ENCODE data around the gene PRSS33.

Gene PRSS33

GRCh38 chr16:2824626-2825025 is 37.3 kb upstream of the PRSS33 start:
- Histone ChIP-seq H2BK15ac (replicated peaks; ENCODE audit: low read depth) (no peak overlapping the region), H3K18ac (ENCODE audit: low read length) (no peak overlapping the region), H4K8ac (ENCODE audit: low read depth, low read length) (no peak overlapping the region), H3K36me3 (ENCODE audit: control insufficient read depth, insufficient read depth, low read length) (no peaks in the 10 kb centered on the region), H3K23ac (ENCODE audit: low read length) (no peak overlapping the region), H3K4me3 (ENCODE audit: low read length) (no peak overlapping the region), H3K9ac (ENCODE audit: low read length) (no peak overlapping the region), H3K27me3 (ENCODE audit: insufficient read depth, low read length, poor library complexity) (no peaks in the 10 kb centered on the region), H2AK5ac (ENCODE audit: low read length) (no peak overlapping the region), H2BK5ac (ENCODE audit: low read length) (no peak overlapping the region), H4K5ac (ENCODE audit: low read length) (no peak overlapping the region), H3K4me1 (ENCODE audit: control insufficient read depth, low read depth, low read length) (no peaks in the 10 kb centered on the region), H3K27ac (ENCODE audit: low read depth, low read length) (no peak overlapping the region), H3K4me2 (ENCODE audit: low read length) (no peak overlapping the region), H3K56ac (ENCODE audit: low read length) (no peak overlapping the region), H2BK120ac (ENCODE audit: low read depth, low read length) (no peak overlapping the region), H3K79me1 (ENCODE audit: low read length) (no peaks in the 10 kb centered on the region), H3K79me2 (ENCODE audit: control insufficient read depth, insufficient read depth, low read length) (no peaks in the 10 kb centered on the region), H3K4ac (ENCODE audit: low read depth, low read length) (no peak overlapping the region)
- no CpG with 5 or more reads among the region's 10 CpGs for WGBS (ENCODE audit: extremely low coverage, insufficient coverage, low lambda C conversion rate)
- no peak for DNase-seq

GRCh38 chr16:2822496-2822895 is 35.1 kb upstream of the PRSS33 start:
- Histone ChIP-seq H3K27ac (ENCODE audit: low read depth, low read length) (no peak overlapping the region), H2BK15ac (replicated peaks; ENCODE audit: low read depth) (no peak overlapping the region), H4K8ac (ENCODE audit: low read depth, low read length) (no peak overlapping the region), H3K4me1 (ENCODE audit: control insufficient read depth, low read depth, low read length) (no peaks in the 10 kb centered on the region), H3K36me3 (ENCODE audit: control insufficient read depth, insufficient read depth, low read length) (no peaks in the 10 kb centered on the region), H2BK120ac (ENCODE audit: low read depth, low read length) (no peak overlapping the region), H3K4me3 (ENCODE audit: low read length) (no peak overlapping the region), H3K9ac (ENCODE audit: low read length) (no peak overlapping the region), H2BK5ac (ENCODE audit: low read length) (no peak overlapping the region), H3K56ac (ENCODE audit: low read length) (no peak overlapping the region), H3K79me1 (ENCODE audit: low read length) (no peaks in the 10 kb centered on the region), H4K5ac (ENCODE audit: low read length) (no peak overlapping the region), H3K4me2 (ENCODE audit: low read length) (no peak overlapping the region), H3K27me3 (ENCODE audit: insufficient read depth, low read length, poor library complexity) (no peaks in the 10 kb centered on the region), H2AK5ac (ENCODE audit: low read length) (no peak overlapping the region), H3K18ac (ENCODE audit: low read length) (no peak overlapping the region), H3K4ac (ENCODE audit: low read depth, low read length) (no peak overlapping the region), H3K79me2 (ENCODE audit: control insufficient read depth, insufficient read depth, low read length) (no peaks in the 10 kb centered on the region), H3K23ac (ENCODE audit: low read length) (no peak overlapping the region)
- WGBS (ENCODE audit: extremely low coverage, insufficient coverage, low lambda C conversion rate): no CpG with 5 or more reads among the region's 4 CpGs
- no peak for DNase-seq

DNA sequence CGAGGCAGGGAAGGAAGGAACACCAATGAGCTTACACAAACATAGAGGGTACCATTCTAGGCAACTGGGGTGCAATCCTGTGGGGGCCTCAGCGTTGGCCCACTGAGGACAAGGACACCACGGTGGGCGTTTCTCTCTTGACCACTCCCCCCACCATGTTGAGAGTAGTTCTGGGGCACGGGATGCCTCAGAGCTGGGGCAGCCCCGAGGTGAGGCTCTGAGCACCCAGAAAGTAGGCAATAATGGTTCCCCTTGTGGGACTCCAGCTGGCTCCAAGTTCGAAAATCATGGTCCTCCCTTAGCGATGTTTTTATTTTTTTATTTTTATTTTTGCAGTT is 34.8 kb upstream of the PRSS33 start:
- H3K56ac ChIP-seq (ENCODE audit: low read length): no peak overlapping the region
- H3K27me3 ChIP-seq (ENCODE audit: insufficient read depth, low read length, poor library complexity): no peaks in the 10 kb centered on the region
- H3K79me1 ChIP-seq (ENCODE audit: low read length): no peaks in the 10 kb centered on the region
- H3K9ac ChIP-seq (ENCODE audit: low read length): no peak overlapping the region
- H4K8ac ChIP-seq (ENCODE audit: low read depth, low read length): no peak overlapping the region
- no peak overlapping the region for H2AK5ac ChIP-seq (ENCODE audit: low read length)
- no peak overlapping the region for H4K5ac ChIP-seq (ENCODE audit: low read length)
- H3K4me1 ChIP-seq (ENCODE audit: control insufficient read depth, low read depth, low read length): no peaks in the 10 kb centered on the region
- no peak overlapping the region for H3K4me3 ChIP-seq (ENCODE audit: low read length)
- no peak for DNase-seq
- no peak overlapping the region for H3K4me2 ChIP-seq (ENCODE audit: low read length)
- no peak overlapping the region for H3K23ac ChIP-seq (ENCODE audit: low read length)
- no peak overlapping the region for H3K27ac ChIP-seq (ENCODE audit: low read depth, low read length)
- no peaks in the 10 kb centered on the region for H3K36me3 ChIP-seq (ENCODE audit: control insufficient read depth, insufficient read depth, low read length)
- H2BK5ac ChIP-seq (ENCODE audit: low read length): no peak overlapping the region
- H2BK15ac ChIP-seq (replicated peaks; ENCODE audit: low read depth): no peak overlapping the region
- H3K79me2 ChIP-seq (ENCODE audit: control insufficient read depth, insufficient read depth, low read length): no peaks in the 10 kb centered on the region
- no peak overlapping the region for H2BK120ac ChIP-seq (ENCODE audit: low read depth, low read length)
- WGBS (ENCODE audit: extremely low coverage, insufficient coverage, low lambda C conversion rate): no CpG with 5 or more reads among the region's 8 CpGs
- no peak overlapping the region for H3K4ac ChIP-seq (ENCODE audit: low read depth, low read length)
- H3K18ac ChIP-seq (ENCODE audit: low read length): no peak overlapping the region

DNA sequence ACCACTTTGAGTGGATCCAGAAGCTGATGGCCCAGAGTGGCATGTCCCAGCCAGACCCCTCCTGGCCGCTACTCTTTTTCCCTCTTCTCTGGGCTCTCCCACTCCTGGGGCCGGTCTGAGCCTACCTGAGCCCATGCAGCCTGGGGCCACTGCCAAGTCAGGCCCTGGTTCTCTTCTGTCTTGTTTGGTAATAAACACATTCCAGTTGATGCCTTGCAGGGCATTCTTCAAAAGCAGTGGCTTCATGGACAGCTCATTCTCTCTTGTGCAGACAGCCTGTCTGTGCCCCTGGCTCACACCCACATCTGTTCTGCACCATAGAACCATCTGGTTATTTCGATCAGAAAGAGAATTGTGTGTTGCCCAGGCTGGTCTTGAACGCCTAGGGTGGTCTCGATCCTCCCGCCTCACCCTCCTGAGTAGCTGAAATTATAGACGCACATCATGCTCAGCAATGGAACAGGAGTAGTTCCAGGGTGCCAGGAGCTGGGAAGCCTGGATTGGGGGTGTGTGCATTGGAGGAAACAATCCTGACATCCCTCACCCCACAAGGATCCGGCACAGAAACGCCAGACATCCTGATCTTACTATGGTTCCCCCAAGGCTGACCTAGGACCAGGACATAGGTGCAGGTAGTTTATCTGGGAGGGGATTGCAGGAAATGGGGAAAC is 34.3 kb upstream of the PRSS33 start:
- H3K36me3 ChIP-seq (ENCODE audit: control insufficient read depth, insufficient read depth, low read length): no peaks in the 10 kb centered on the region
- no peak overlapping the region for H2BK120ac ChIP-seq (ENCODE audit: low read depth, low read length)
- H3K27ac ChIP-seq (ENCODE audit: low read depth, low read length): no peak overlapping the region
- no peak overlapping the region for H4K5ac ChIP-seq (ENCODE audit: low read length)
- no peak overlapping the region for H3K4me3 ChIP-seq (ENCODE audit: low read length)
- no peaks in the 10 kb centered on the region for H3K4me1 ChIP-seq (ENCODE audit: control insufficient read depth, low read depth, low read length)
- no peak overlapping the region for H4K8ac ChIP-seq (ENCODE audit: low read depth, low read length)
- no peak for DNase-seq
- H3K79me1 ChIP-seq (ENCODE audit: low read length): no peaks in the 10 kb centered on the region
- H3K4ac ChIP-seq (ENCODE audit: low read depth, low read length): no peak overlapping the region
- H3K27me3 ChIP-seq (ENCODE audit: insufficient read depth, low read length, poor library complexity): no peaks in the 10 kb centered on the region
- no peak overlapping the region for H2BK15ac ChIP-seq (replicated peaks; ENCODE audit: low read depth)
- no peaks in the 10 kb centered on the region for H3K79me2 ChIP-seq (ENCODE audit: control insufficient read depth, insufficient read depth, low read length)
- no peak overlapping the region for H3K56ac ChIP-seq (ENCODE audit: low read length)
- H2AK5ac ChIP-seq (ENCODE audit: low read length): no peak overlapping the region
- no CpG with 5 or more reads among the region's 9 CpGs for WGBS (ENCODE audit: extremely low coverage, insufficient coverage, low lambda C conversion rate)
- H3K18ac ChIP-seq (ENCODE audit: low read length): no peak overlapping the region
- no peak overlapping the region for H3K23ac ChIP-seq (ENCODE audit: low read length)
- no peak overlapping the region for H2BK5ac ChIP-seq (ENCODE audit: low read length)
- H3K9ac ChIP-seq (ENCODE audit: low read length): no peak overlapping the region
- no peak overlapping the region for H3K4me2 ChIP-seq (ENCODE audit: low read length)

- no peaks in the 10 kb centered on the region for H3K27me3 ChIP-seq (ENCODE audit: insufficient read depth, low read length, poor library complexity)
- no peak overlapping the region for H3K9ac ChIP-seq (ENCODE audit: low read length)
- no peak overlapping the region for H2BK15ac ChIP-seq (replicated peaks; ENCODE audit: low read depth)
- H3K4me2 ChIP-seq (ENCODE audit: low read length): no peak overlapping the region
- H3K4me3 ChIP-seq (ENCODE audit: low read length): no peak overlapping the region
- no peak overlapping the region for H4K8ac ChIP-seq (ENCODE audit: low read depth, low read length)
- H3K79me2 ChIP-seq (ENCODE audit: control insufficient read depth, insufficient read depth, low read length): no peaks in the 10 kb centered on the region
- no peak overlapping the region for H2BK120ac ChIP-seq (ENCODE audit: low read depth, low read length)
- H4K5ac ChIP-seq (ENCODE audit: low read length): no peak overlapping the region
- H3K56ac ChIP-seq (ENCODE audit: low read length): no peak overlapping the region
- H3K4me1 ChIP-seq (ENCODE audit: control insufficient read depth, low read depth, low read length): no peaks in the 10 kb centered on the region
- no peak overlapping the region for H2AK5ac ChIP-seq (ENCODE audit: low read length)
- no peak overlapping the region for H3K27ac ChIP-seq (ENCODE audit: low read depth, low read length)
- DNase-seq: no peak
- no peak overlapping the region for H2BK5ac ChIP-seq (ENCODE audit: low read length)
- H3K36me3 ChIP-seq (ENCODE audit: control insufficient read depth, insufficient read depth, low read length): no peaks in the 10 kb centered on the region
- no peak overlapping the region for H3K4ac ChIP-seq (ENCODE audit: low read depth, low read length)
- no peak overlapping the region for H3K23ac ChIP-seq (ENCODE audit: low read length)
- H3K18ac ChIP-seq (ENCODE audit: low read length): no peak overlapping the region
- no CpG with 5 or more reads among the region's 14 CpGs for WGBS (ENCODE audit: extremely low coverage, insufficient coverage, low lambda C conversion rate)
- no peaks in the 10 kb centered on the region for H3K79me1 ChIP-seq (ENCODE audit: low read length)
Measured at GRCh38 chr16:2820836-2821486, 33.6 kb upstream of the PRSS33 start.
